ENCODE measurements around the gene PPM1N. TPM values are rescaled to one million over a fixed set of nuclear protein-coding genes. Genes with fewer than 3 reads are reported as not detected.

The PPM1N gene, protein sequence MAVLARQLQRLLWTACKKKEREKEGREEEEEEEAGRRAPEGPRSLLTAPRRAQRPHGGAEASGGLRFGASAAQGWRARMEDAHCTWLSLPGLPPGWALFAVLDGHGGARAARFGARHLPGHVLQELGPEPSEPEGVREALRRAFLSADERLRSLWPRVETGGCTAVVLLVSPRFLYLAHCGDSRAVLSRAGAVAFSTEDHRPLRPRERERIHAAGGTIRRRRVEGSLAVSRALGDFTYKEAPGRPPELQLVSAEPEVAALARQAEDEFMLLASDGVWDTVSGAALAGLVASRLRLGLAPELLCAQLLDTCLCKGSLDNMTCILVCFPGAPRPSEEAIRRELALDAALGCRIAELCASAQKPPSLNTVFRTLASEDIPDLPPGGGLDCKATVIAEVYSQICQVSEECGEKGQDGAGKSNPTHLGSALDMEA
- total RNA-seq (2021; fragmentation: NEBNext Ultra II Directional; extraction: Animal tissue kit (Norgen Biotek cat#: 25700)), result 1 to 10 TPM in 4 of 6 experiments, under 1 TPM in 2; 0.80 to 1.3 (median 1.1) TPM
- long read RNA-seq, partial matches to known transcripts, result 0 of 1 reads
- long read RNA-seq, other reads (novel, unspliced or antisense), result 0 of 1 reads

DNA sequence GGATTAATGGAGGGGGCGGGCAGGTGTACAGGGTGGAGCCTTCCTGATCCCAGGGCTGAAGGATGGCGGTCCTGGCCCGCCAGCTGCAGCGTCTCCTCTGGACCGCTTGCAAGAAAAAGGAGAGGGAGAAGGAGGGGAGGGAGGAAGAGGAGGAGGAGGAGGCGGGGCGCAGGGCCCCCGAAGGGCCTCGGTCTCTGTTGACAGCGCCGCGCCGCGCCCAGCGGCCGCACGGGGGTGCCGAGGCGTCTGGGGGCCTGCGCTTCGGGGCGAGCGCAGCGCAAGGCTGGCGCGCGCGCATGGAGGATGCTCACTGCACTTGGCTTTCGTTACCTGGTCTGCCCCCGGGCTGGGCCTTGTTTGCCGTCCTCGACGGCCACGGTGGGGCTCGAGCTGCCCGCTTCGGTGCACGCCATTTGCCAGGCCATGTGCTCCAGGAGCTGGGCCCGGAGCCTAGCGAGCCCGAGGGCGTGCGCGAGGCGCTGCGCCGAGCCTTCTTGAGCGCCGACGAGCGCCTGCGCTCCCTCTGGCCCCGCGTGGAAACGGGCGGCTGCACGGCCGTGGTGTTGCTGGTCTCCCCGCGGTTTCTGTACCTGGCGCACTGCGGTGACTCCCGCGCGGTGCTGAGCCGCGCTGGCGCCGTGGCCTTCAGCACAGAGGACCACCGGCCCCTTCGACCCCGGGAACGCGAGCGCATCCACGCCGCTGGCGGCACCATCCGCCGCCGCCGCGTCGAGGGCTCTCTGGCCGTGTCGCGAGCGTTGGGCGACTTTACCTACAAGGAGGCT is at the start of gene PPM1N:
Gene PPM1N (plus strand): TSS at position 33 of the 785 bp plus-strand sequence. CDS start 30 bp downstream, at position 63.
- peak within 1 kb of the TSS; percentile 89 for H3K4me3 Mint-ChIP-seq
- DNase-seq, result no peak
- no peaks in the 10 kb centered on the region for H3K36me3 Mint-ChIP-seq (ENCODE audit: low read depth)
- peaks cover 27% of the 10 kb centered on the region for H3K4me1 Mint-ChIP-seq (ENCODE audit: low read depth)
- peak within 1 kb of the TSS; percentile 59; the same call in 1 of the 2 replicates for H3K27ac Mint-ChIP-seq
- TF ChIP-seq, protein P1, sequence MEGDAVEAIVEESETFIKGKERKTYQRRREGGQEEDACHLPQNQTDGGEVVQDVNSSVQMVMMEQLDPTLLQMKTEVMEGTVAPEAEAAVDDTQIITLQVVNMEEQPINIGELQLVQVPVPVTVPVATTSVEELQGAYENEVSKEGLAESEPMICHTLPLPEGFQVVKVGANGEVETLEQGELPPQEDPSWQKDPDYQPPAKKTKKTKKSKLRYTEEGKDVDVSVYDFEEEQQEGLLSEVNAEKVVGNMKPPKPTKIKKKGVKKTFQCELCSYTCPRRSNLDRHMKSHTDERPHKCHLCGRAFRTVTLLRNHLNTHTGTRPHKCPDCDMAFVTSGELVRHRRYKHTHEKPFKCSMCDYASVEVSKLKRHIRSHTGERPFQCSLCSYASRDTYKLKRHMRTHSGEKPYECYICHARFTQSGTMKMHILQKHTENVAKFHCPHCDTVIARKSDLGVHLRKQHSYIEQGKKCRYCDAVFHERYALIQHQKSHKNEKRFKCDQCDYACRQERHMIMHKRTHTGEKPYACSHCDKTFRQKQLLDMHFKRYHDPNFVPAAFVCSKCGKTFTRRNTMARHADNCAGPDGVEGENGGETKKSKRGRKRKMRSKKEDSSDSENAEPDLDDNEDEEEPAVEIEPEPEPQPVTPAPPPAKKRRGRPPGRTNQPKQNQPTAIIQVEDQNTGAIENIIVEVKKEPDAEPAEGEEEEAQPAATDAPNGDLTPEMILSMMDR (IDR thresholded peaks at IDR 0.05), result peak; percentile 28; the same call in 1 of the 2 replicates
- peaks cover 10% of the 10 kb centered on the region for H3K27me3 Mint-ChIP-seq (ENCODE audit: insufficient read depth)
- H3K9me3 Mint-ChIP-seq, result no peaks in the 10 kb centered on the region

DNA sequence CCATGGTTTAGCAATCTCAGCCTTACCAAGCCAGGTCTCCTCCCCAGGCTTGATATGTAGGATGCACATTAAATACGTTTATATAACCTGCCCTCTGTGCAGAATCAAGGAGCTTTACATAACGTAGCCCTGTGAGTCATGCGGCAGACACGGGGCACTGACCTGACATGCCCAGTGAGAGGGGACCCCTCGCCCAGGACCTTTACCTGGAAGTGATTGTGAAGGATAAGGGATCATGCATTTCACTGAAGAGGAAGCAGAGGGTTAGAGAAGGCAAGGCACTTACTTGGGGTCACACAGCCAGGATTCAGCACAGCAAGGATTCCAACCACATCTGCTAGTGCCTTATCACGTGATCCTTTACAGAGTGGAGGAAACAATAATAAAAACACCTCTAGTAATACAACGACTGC is 49.4 kb upstream of the PPM1N start:
- DNase-seq, result no peak
- H3K4me1 Mint-ChIP-seq (ENCODE audit: low read depth), result peaks cover 63% of the 10 kb centered on the region
- H3K9me3 Mint-ChIP-seq, result no peaks in the 10 kb centered on the region
- no peaks in the 10 kb centered on the region for H3K36me3 Mint-ChIP-seq (ENCODE audit: low read depth)
- TF ChIP-seq, protein P1 (IDR thresholded peaks at IDR 0.05), result no peak
- peak overlapping the region; percentile 100 for H3K27ac Mint-ChIP-seq
- H3K27me3 Mint-ChIP-seq (ENCODE audit: insufficient read depth), result peaks cover 10% of the 10 kb centered on the region
- H3K4me3 Mint-ChIP-seq, result peak overlapping the region; percentile 58

DNA sequence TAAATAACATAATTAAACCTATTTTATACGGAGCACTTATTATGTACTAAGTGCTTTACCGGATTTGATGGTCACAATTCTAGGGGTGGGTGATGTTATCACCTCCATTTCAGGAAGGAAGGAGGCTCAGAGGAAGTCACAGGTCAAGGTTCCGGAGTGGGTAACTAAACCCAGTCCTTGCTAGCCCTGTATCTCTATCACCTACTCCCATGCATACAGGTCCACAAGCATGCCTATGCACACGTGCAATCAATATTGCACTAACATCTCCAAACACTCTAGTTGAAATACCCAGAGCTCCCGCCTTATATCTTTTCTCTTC is 48.3 kb upstream of the PPM1N start:
- H3K9me3 Mint-ChIP-seq, result no peaks in the 10 kb centered on the region
- DNase-seq, result no peak
- no peaks in the 10 kb centered on the region for H3K36me3 Mint-ChIP-seq (ENCODE audit: low read depth)
- TF ChIP-seq, protein P1 (IDR thresholded peaks at IDR 0.05), result no peak
- H3K4me1 Mint-ChIP-seq (ENCODE audit: low read depth), result peaks cover 62% of the 10 kb centered on the region
- peaks cover 5% of the 10 kb centered on the region; the same call in 1 of the 2 replicates for H3K27me3 Mint-ChIP-seq (ENCODE audit: insufficient read depth)
- peak overlapping the region; percentile 100 for H3K27ac Mint-ChIP-seq
- peak overlapping the region; percentile 99 for H3K4me3 Mint-ChIP-seq

DNA sequence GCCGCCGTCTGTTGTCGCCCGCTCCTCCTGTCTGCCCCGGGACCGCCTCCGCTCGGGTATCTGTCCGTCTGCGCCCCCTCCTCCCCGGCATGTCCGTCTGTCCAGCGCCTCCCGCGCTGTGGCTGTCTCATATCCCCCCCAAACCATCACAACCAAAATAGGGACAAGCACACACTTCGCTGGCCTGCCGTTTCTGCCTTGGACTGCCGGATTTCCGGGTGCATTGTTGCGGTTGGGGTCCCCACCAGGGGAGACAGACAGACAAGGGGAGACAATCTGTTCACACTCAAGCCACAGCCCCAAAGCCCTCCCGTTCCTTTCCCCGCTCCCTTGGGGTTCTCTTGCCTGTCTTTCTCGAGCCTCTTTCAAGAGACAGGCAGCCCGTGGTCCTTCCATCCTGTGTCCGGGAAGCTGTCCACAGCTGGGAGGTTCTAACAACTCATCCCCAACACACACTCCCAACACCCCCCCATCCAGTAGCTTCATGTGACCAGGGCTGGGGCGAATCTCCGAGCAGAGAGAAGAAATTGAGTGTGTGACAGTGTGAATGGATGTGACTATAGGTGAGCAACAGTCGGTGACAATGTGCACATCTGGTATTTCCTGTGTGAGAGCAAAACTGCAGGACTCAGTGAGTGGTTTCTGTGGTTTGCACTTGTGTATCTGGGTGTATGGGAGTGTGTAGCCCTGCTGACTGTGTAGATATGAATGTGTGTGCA is 47.0 kb upstream of the PPM1N start:
- Mint-ChIP-seq H3K4me3 (peak overlapping the region; percentile 96), H3K9me3 (no peaks in the 10 kb centered on the region), H3K27ac (peak overlapping the region; percentile 100), H3K4me1 (ENCODE audit: low read depth) (peaks cover 64% of the 10 kb centered on the region), H3K27me3 (ENCODE audit: insufficient read depth) (peaks cover 6% of the 10 kb centered on the region; the same call in 1 of the 2 replicates), H3K36me3 (ENCODE audit: low read depth) (no peaks in the 10 kb centered on the region)
- TF ChIP-seq, protein P1 (IDR thresholded peaks at IDR 0.05), result no peak
- DNase-seq, result peak; percentile 69

DNA sequence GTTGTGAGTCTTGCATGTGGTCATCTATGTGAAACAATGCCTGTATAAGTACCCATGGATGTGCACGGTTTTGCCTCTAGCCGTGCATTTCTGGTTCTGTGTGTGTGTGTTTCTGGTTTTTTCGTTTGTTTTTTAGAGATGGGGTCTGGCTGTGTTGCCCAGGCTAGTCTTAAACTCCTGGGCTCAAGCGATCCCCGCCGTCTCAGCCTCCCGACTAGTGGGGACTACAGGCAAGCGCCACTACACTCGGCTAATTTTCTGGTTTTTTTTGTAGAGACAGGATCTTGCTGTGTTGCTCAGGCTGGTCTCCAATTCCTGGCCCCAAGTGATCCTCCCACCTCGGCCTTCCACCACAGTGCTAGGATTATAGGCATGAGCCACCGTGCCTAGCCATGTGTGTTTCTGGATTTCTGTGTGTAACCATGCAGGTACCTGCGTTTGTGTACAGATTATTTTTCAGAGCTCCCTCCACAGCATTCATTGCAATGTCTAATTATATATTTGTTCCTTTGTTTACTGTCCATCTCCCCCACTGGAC is 46.3 kb upstream of the PPM1N start:
- Mint-ChIP-seq H3K9me3 (no peaks in the 10 kb centered on the region), H3K27ac (peak overlapping the region; percentile 100), H3K36me3 (ENCODE audit: low read depth) (no peaks in the 10 kb centered on the region), H3K4me1 (ENCODE audit: low read depth) (peaks cover 67% of the 10 kb centered on the region), H3K27me3 (ENCODE audit: insufficient read depth) (peaks cover 7% of the 10 kb centered on the region), H3K4me3 (peak overlapping the region; percentile 96)
- DNase-seq, result no peak
- TF ChIP-seq, protein P1 (IDR thresholded peaks at IDR 0.05), result no peak
